ENCODE measurements around the gene PGK1.
"Not testable (repeated sequence)": the region's sequence is repeated elsewhere in the genome, so short reads cannot be mapped to it uniquely, and the experiment has no call there.

PGK1 gene

DNA sequence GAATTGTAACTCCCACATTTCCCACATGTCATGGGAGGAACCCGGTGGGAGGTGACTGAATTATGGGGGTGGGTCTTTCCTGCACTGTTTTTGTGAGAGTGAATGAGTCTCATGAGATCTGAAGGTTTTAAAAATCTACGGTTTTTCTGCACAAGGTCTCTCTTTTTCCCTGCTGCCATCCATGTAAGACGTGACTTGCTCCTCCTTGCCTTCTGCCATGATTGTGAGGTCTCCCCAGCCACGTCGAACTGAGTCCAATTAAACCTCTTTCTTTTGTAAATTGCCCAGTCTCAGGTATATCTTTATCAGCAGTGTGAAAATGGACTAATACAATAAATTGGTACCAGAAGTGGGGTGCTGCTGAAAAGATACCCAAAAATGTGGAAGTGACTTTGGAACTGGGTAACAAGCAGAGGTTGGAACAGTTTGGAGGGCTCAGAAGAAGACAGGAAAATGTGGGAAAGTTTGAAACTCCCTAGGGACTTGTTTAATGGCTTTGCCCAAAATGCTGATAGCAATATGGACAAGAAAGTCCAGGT is 43.0 kb downstream of the PGK1 start:
- not testable (repeated sequence) for H3K27me3 ChIP-seq (ENCODE audit: control insufficient read depth, insufficient read depth, low read length); H3K9ac ChIP-seq (ENCODE audit: low read length); H3K4me3 ChIP-seq (ENCODE audit: low read length); H3K36me3 ChIP-seq (ENCODE audit: control insufficient read depth, insufficient read depth, low read length); H3K9me3 ChIP-seq (ENCODE audit: control insufficient read depth, low read length); H3K4me1 ChIP-seq (ENCODE audit: control insufficient read depth, insufficient read depth, low read length)

GRCh38 chrX:78157373-78157772 is 53.3 kb downstream of the PGK1 start:
- not testable (repeated sequence) for H3K4me1 ChIP-seq (ENCODE audit: control insufficient read depth, insufficient read depth, low read length); H3K9ac ChIP-seq (ENCODE audit: low read length); H3K36me3 ChIP-seq (ENCODE audit: control insufficient read depth, insufficient read depth, low read length); H3K27me3 ChIP-seq (ENCODE audit: control insufficient read depth, insufficient read depth, low read length); H3K4me3 ChIP-seq (ENCODE audit: low read length); H3K9me3 ChIP-seq (ENCODE audit: control insufficient read depth, low read length)

GRCh38 chrX:78157846-78158245 is 53.8 kb downstream of the PGK1 start:
- H3K9me3 ChIP-seq (ENCODE audit: control insufficient read depth, low read length); H3K4me3 ChIP-seq (ENCODE audit: low read length); H3K4me1 ChIP-seq (ENCODE audit: control insufficient read depth, insufficient read depth, low read length); H3K27me3 ChIP-seq (ENCODE audit: control insufficient read depth, insufficient read depth, low read length); H3K36me3 ChIP-seq (ENCODE audit: control insufficient read depth, insufficient read depth, low read length); H3K9ac ChIP-seq (ENCODE audit: low read length): not testable (repeated sequence)

DNA sequence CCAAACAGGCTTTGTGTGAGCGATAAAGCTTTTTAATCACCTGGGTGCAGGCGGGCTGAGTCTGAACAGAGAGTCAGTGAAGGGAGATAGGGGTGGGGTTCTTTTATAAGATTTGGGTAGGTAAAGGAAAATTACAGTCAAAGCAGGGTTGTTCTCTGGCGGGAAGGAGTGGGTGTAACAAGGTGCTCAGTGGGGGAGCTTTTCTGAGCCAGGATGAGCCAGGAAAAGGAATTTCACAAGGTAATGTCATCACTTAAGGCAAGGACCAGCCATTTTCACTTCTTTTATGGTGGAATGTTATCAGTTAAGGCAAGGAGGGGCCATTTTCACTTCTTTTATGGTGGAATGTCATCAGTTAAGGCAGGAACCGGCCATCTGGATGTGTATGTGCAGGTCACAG is 56.7 kb downstream of the PGK1 start:
- H3K36me3 ChIP-seq (ENCODE audit: control insufficient read depth, insufficient read depth, low read length); H3K4me1 ChIP-seq (ENCODE audit: control insufficient read depth, insufficient read depth, low read length); H3K27me3 ChIP-seq (ENCODE audit: control insufficient read depth, insufficient read depth, low read length); H3K9ac ChIP-seq (ENCODE audit: low read length); H3K4me3 ChIP-seq (ENCODE audit: low read length); H3K9me3 ChIP-seq (ENCODE audit: control insufficient read depth, low read length): not testable (repeated sequence)

GRCh38 chrX:78163175-78163574 is 59.1 kb downstream of the PGK1 start:
- H3K36me3 ChIP-seq (ENCODE audit: control insufficient read depth, insufficient read depth, low read length); H3K27me3 ChIP-seq (ENCODE audit: control insufficient read depth, insufficient read depth, low read length); H3K4me3 ChIP-seq (ENCODE audit: low read length); H3K4me1 ChIP-seq (ENCODE audit: control insufficient read depth, insufficient read depth, low read length); H3K9ac ChIP-seq (ENCODE audit: low read length); H3K9me3 ChIP-seq (ENCODE audit: control insufficient read depth, low read length): not testable (repeated sequence)

GRCh38 chrX:78165425-78165824 is 61.4 kb downstream of the PGK1 start:
- Histone ChIP-seq H3K27me3 (ENCODE audit: control insufficient read depth, insufficient read depth, low read length) (no peaks in the 10 kb centered on the region), H3K4me3 (ENCODE audit: low read length) (no peak overlapping the region), H3K4me1 (ENCODE audit: control insufficient read depth, insufficient read depth, low read length) (no peaks in the 10 kb centered on the region), H3K9me3 (ENCODE audit: control insufficient read depth, low read length) (no peaks in the 10 kb centered on the region), H3K9ac (ENCODE audit: low read length) (no peak overlapping the region), H3K36me3 (ENCODE audit: control insufficient read depth, insufficient read depth, low read length) (no peaks in the 10 kb centered on the region)

GRCh38 chrX:78168065-78168464 is 64.0 kb downstream of the PGK1 start:
- no peaks in the 10 kb centered on the region for H3K9me3 ChIP-seq (ENCODE audit: control insufficient read depth, low read length)

More at GRCh38 chrX:78168065-78168464, 64.0 kb downstream of the PGK1 start:
- Histone ChIP-seq H3K9ac (ENCODE audit: low read length) (no peak overlapping the region), H3K4me1 (ENCODE audit: control insufficient read depth, insufficient read depth, low read length) (no peaks in the 10 kb centered on the region), H3K36me3 (ENCODE audit: control insufficient read depth, insufficient read depth, low read length) (no peaks in the 10 kb centered on the region), H3K4me3 (ENCODE audit: low read length) (no peak overlapping the region), H3K27me3 (ENCODE audit: control insufficient read depth, insufficient read depth, low read length) (no peaks in the 10 kb centered on the region)
